GM18909 (cell line): Measurements from ENCODE around the gene MAP3K6.
A peak's percentile ranks its signal among the peaks of the same experiment; 100 is the strongest.

Experiments
- ATAC-seq: cut with Tn5 transposase; IDR thresholded peaks from one replicate; pipeline ENCODE4 v1.9.1; 2021; ENCODE audit warnings: mild to moderate bottlenecking; ENCODE audit not compliant: unreplicated experiment, poor library complexity

The MAP3K6 gene

DNA sequence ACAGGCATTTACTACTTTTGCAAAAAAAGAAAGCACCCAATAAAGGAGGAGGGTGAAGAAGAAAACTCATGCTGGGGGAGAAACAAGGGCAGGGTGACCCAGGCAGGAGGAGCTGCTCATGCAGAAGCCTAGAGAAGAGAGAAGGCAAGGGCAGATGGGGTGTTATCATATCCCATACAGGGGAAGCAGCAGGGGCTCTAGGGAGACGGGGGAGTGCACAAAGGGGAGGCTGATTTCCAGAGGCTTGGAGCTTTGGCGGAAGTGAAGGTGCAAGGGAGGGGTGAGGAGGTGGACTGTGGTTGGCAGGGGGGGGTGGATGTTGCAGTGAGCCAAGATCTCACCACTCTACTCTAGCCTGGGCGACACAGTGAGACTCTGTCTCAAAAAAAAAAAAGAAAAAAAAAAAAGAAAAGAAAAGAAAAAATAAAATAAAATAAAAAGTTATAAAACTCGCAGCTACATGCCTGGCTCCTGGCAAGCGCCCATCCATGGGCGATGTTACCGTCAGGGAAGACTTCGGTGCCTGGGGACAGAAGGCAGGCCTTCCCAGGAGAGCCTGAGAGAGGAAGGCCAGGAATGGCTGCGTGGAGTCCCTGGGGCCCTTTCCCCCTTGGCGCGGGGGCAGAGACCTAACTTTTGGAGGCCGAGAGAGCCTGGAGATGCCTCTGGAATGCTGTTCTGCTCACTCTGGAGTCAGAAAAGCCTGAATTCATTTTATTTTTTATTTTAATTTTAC is 11.2 kb upstream of the MAP3K6 start:
- ATAC-seq, result no peak

DNA sequence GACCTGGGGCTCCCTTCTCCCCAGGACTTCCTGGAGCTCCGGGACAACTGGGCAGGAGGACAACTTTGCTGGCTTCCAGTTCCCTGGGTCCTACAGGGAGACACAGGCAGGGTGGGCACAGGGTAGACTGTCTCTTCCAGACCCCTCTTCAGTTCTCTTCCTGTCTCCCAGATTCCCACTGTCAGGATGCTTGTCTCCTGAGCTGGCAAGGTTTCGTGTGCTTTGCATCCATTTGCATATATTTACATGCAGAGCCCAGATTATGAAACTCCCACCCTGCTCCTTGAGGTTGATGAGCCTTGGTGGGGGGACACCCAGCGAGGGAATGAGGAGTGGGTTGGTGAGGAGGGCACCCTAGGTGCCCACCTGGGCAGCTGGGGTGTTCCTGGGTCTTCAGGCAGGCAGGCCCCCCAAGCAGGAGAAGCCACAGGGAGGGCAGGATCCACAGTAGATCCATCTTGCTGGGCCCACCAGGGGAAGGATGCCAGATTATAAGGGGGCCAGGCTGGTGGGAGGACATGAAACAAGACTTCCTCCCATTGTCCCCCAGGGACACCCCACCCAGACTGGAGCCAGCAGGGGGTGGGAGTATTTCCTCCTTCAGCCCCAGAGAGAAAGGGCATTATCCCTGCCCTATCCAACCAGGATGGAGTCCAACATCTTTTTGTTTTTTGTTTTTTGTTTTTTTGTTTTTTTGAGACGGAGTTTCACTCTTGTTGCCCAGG is 7.8 kb upstream of the MAP3K6 start, which contains the start of gene FCN3:
Gene FCN3 (minus strand): TSS at position 463 of the 725 bp plus-strand sequence. CDS start 6 bp downstream, at position 457.
- ATAC-seq, result no peak

DNA sequence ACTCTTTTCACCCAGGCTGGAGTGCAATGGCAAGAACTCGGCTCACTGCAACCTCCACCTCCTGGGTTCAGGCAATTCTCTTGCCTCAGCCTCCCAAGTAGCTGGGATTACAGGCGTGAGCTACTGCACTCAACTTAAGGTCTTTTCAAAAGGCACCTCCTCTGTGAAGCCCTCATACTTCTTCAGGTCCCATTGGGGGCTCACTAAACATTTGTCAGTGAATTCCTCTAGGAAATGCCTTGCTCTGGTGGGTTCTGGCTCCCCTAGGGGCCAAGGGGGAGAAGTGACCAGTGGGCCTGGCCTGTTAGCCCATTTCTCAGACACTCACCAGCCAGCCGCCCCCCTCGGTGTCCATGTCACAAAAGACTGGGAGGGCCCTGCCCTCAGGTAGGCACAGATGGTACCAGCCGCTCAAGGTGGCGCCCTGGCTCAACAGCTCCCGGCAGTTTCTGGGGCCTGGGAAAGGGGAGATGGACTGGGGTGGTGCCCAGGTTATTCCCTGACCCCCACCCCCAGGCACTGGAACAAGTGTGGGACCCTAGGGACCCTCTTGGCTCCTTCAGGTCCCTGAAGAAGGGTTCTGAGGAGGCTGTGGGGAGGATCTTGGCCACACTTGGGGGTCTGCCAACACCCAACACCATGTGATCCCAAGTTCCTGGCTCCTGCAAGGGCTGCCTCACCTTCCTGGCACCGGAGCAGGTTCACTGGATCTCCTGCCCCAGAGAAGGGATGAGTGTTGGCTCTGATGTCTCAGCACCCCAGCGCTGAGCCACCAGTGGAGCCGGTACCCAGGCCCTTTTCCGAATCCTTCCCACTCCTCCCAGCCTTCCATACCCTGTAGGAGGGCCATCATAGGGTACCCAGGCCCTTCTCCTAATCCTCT is 6.3 kb upstream of the MAP3K6 start:
- no peak for ATAC-seq

DNA sequence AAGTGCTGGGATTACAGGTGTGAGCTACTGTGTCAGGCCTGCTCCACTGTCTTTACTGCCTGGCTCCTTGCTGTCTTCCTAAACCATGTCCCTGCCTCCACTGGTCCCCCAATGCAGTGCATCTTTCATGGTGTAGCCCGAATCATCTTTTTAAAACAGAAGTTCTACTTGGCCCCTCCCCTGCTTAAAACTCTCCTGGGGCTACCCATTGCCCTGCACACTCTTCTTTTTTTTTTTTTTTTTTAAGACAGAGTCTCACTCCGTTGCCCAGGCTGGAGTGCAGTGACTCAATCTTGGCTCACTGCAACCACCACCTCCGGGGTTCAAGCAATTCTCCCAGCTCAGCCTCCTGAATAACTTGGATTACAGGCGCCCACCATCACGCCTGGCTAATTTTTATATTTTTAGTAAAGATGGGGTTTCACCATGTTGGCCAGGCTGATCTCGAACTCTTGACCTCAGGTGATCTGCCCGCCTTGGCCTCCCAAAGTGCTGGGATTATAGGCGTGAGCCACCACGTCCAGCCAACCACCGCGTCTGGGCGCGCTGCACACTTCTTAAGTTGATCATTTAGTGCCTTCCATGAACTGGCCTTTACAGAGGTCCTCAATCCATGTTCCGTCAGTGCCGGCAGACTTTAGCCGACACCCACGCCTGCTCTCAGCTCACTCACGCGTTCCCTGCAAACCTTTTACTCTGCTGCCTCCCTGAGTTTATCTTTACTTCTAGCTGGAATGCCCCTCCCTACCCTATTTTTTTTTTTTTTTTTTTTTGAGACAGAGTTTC is 5.5 kb upstream of the MAP3K6 start:
- no peak for ATAC-seq

DNA sequence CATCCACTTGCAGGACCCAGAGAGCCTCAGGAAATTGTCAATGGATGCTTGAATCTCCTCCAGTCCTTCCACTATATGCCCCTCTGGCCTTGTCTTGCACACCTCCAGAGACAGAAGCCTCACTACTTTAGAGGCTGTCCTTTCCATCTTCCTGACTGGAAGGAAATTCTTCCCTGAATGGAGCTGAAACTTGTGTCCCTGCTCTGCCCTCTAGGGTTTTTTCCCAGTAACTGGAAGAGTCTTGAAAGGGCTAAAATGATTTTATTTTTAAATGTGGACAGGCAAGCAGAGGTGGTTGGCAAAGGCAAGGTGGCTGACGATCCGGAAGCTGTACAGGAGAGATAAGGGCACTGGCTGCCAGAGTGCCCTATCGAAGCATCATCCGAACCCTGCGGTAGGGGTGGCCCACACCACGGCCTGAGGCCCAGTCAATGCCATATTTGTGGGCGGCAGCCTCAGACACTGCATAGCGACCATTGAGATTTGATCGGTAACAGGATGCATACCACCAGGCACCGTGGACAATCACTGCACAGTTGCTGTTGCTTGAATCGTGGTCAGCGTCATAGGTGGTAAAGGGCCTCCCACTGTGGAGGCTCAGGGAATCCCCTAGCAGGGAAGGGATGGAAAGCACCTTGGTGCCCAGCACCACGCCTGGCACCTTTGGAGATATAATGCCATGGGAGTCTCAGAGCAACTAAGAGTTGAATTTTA is 2.3 kb upstream of the MAP3K6 start:
- no peak for ATAC-seq

DNA sequence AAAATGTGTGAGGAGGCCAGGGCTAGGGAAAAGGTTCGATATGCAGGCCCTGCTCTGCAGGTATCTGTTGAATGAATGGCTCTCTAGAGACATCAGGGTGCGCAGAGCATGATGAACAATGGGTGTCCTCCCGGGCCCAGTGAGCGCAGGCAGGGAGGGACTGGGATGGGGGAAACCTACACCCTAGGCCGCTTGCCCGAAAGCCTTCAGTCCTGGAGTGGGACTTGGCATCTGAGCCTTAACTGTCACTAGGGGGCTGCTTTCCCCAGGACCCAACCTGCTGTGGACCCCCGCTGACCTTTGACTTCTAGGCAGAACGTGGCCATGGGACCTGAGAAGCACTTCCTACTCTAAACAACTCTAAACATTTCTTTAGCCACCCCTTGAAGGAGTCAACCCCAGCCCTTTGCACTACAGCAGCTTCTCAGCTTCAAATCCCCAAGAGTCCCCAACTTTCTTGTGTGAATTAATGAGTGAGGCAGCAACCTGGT is 444 bp upstream of the MAP3K6 start:
- ATAC-seq, result no peak

DNA sequence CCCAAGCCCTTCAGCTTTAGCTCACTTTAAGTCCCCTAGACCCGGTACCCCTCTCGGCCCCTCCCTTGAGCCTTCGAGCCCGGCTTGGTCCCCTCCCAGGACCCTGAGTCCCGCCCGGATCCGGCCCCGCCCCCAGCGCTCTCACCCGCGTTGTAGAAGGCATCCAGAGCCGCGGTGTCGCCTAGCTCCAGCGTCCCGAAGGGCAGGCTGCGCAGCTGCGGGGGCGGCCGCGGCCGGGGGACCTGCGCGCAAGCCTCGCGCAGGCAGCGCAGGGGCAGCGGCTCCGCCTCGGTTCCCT is 699 bp downstream of the MAP3K6 start:
- ATAC-seq, result peak; percentile 43

DNA sequence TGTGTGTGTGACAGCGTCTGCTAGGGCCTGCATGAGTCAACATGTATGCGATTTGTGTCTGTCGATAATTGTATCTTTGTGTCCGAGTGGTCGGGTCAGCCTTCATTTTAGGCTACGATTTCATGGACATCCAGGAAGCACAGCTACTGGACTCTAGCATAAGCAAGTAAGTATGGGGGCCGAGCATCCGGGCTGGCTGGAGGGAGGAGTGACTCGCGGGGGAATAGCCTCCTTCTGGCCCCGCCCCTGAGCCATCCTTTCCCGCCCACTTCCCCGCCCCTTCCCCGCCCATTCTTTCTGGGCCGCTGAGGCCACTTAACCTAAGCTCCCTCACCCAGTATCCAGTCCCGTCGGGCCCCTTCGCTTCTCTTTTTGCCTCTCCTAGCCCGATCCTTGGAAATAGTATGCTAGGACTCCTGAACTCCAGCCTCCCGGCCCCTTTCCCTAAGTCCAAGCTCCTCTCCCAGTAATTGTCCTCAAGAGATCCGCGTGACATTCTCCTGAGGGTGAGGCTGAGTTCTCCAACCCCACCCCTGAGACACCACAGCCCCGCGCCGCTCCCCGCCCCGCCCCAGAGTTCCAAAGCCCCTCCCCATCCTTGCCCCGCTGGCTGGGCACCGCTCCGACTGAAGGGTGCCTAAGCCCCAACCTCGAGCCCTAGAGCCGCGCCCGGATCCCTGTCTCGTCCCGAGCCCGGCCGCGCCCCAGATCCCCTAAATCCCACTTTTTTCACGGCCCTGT is 1.2 kb downstream of the MAP3K6 start:
- peak; percentile 46 for ATAC-seq

DNA sequence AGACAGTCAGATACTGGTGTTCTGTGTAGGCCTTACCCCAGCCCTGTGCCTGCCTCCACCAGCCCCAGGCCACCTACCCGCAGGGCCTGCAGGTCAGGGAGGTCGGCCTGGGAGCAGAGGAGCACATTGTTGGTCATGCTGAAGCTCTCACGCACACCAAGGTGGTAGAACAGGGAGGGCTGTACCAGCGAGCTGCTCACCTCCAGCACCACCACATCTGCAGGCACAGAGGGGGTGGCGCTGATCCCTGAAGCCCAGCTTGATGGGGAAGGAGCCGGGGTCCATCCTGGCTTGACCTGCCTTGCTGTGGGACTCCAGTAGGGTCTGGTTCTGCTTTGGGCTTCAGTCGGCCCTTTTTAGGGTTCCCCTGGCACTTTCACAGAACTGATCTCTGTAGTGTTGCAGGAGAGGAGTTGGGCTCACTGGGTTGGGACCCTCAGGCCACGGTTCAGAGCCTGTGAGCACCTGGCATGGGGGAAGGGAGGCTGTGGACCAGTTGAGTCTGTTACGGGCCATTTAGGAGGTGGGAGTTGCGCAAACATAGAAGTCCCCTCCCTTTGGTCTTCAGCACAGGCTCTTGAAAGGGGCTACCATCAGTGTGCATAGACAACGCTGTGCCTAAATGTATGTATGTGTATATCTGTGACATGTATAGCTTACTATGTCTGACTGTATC is 1.9 kb downstream of the MAP3K6 start:
- no peak for ATAC-seq

DNA sequence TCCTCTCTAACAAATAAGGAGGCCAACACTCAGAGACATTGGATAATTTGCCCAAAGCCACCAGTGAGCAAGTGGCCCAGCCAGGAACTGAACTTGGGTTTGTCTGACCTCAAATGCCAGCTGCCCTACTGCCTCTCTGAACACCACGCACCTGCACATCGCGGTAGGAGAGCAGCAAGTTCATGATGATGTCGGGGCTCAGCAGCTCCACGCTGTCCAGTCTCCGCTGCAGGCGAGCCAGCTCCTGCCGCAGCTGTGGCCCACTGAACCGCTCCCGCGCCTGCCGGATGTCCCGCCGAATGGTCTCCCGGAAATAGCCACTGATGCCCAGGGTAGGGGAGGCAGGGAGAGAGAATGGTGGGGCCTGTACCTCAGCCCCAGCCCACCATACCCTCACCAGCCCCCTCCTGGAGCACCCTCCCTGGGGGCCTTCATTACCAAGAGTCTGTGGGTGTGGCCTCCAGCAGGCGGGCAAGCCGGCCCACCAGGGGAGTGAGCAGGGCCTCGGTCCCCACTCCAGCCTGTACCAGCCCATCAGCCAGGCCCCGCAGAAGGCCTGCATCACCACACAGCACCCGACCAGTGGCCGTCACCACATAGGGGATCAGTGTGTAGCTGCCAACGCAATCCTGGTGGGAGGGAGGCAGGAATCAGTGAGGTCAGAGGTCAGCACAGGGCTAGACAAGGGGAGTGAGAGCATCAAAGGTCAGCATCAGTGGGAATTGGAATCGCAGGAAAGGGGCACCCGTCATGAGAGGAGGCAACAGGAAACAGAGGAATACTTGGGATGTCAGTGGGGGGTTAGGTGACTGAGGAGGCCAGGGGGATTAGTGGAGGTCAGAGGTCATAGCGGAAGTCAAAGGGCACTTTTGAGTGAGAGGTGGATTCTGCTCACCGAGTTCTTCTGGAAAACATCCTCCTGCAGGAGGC is 2.7 kb downstream of the MAP3K6 start:
- ATAC-seq, result no peak

DNA sequence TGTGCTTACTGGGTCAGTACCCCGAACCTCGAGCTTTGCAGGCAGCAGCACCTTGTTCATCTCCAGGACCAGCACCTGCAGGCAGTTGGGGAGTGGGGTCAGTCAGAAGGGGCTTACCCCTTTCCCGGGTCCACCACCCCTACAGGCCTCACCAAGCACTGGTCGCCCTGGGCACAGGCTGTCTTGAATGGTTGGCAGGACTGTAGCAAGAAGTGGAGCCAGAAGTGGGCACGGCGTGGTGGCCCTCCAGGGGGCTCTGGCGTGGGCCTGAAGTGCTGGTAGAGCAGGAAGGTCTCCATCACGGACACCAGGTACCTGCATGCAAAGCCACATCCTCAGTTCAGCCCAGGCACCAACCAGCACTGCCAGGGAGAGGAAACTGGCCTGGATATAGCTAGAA is 5.2 kb downstream of the MAP3K6 start:
- ATAC-seq, result no peak

DNA sequence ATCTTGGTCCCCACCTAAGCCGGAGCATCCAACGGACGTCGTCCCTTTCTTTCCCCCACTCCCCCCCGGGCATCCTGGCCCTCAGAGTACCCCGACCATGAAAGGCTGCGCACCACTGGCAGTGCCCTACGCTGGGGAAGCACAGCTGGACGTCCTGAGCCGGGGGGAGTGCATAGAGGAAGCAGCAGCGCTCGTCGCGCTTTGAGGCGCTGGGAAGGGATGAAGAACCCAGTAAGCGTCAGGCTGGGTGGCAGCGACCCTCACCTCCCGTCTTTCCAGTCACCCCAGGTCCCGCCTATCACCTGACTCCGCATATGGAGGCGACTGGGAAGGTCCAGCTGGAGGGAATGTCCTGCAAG is 5.7 kb downstream of the MAP3K6 start:
- no peak for ATAC-seq

DNA sequence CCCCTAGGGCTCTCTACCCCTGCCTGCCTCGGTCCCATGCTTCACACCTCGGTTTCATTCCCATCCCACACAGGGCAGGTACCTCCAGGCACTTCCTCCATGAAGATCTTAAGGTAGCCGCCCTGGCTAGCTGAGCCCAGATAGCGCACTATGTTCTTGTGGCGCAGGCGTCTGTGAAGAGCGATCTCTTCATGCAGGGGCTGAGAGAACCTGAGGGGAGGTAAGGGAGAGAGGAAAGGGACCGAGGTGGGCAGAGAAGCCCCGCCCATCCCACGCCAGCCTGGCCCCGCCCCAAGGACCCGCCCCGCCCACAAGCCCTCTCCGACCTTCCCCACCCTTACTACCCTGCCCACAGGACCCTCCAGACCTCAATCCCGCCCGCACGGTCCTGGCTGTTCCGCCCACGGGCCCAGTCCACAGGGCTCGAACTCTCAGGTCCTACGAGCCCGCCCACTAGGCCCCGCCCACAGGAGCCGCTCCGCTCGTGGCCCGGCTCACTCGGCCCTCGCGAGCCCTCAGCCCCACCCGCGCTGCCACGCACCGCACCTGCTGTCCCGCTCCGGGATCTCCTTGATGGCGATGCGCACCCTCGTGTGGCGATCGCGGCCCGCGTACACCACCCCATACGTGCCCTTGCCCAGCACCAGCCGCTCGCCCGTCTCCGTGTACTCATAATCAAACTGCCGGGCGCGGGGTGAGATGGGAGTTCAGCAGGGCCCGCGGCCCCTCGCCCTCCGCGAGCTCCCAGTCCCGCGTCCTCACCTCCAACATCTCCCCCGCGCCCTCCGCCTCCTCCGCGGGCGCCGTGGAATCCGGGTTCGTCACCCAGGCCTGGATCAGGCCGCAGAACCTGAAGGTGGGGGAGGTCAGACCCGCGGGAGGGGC is 6.4 kb downstream of the MAP3K6 start:
- ATAC-seq, result no peak

DNA sequence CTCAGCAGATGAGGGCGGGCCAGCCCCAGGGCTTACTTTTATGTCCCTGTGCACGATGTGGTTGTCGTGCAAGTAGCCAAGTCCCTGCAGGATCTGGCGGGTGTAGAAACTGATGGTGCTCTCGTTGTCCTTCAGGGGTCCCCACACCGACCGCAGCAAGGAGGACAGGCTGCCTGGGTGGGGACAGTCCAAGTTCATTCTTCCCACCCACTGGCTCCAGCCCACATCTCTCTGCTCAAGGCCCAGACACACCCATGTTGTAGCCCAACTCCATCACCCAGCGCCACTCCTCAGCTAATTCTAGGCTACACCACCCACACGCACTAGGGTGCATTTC is 7.0 kb downstream of the MAP3K6 start:
- ATAC-seq, result no peak

DNA sequence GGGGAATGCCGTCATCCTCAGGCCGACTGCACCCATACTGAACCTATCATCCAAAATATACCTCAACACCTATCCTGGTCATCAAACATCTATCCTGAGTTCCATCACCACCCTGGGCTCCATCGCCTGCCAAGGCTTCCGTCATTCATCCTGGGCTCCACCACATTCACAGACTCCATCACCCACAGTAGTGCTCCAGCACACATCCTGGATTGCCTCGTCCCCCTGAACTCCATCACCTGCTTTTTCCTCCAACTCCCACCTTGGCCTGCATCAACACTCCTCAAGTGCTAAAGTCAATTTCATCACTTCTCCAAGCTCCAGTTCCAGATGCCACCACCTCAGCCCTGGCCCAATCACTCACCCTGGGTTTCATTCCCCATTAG is 7.8 kb downstream of the MAP3K6 start:
- ATAC-seq, result no peak

DNA sequence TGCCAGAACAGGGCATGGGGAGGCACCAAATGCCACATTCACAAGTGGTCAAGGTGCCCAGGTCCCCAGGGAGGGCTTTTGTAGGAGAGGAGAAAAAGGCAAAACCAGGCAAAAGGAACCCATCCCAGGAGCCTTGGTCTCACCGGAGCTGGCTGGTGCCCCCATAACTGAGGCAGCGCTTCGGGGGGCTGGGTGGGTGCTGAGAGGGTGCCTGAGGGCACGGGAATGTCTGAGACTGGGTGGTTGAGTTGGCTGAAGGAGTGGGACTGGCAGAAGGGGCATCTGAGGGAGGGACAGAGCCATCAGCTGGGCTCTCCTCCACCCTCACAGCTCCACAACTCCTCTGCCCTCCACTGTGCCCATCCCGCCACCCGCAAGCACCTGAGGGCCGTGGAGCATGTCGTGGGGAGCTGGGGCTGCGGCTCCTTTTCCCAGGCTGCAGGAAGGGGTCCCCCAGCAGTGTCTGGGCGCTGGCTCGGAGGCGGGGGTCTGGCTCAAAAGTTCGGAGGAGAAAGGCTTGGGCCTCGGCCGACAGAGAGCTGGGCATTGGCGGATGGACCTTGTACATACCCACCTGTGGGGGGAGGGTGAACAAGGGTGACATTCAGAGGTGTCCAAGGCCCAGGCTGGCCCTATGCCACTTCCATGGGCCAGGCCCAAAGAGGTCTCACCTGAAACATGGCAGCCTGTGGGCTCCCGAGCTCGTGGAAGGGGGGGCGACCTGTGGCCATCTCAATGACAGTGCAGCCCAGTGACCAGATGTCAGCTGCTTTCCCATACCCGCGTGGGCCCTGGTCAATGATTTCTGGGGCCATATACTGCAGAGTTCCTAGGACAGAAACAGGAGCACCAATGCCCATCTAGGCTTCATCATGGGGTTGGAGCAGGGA is 8.5 kb downstream of the MAP3K6 start:
- no peak for ATAC-seq
